HepG2 (cell line): ENCODE measurements around the gene HLCS. TPM values are rescaled to one million over a fixed set of nuclear protein-coding genes. Genes with fewer than 3 reads are reported as not detected.

Experiments used
- ATAC-seq: fragments of 200-7000 bp; cut with Tn5 transposase; 3 replicates; pipeline ENCODE4 v1.9.1; 2020; ENCODE audit warnings: mild to moderate bottlenecking, moderate library complexity
- BruUV-seq: library from RNA; stranded (reverse); fragments of 400-500 nt; replicated peaks from 2 replicates; lab custom pipeline; 2021; lab: Mats Ljungman, UMichigan
- CTCF ChIA-PET: fragments of 300-600 bp; formaldehyde crosslinking; extraction: SDS; loops from one replicate; lab custom pipeline; 2021; ENCODE audit warnings: low total read pairs, inconsistent platforms, low intra/inter-chr PET ratio; lab: Yijun Ruan, JAX
- POLR2A ChIA-PET: fragments of 350-600 bp; sonication (Branson Sonifier 250); formaldehyde crosslinking; loops from one replicate; lab custom pipeline; 2020; ENCODE audit warnings: antibody characterized with exemption, inconsistent platforms; lab: Yijun Ruan, JAX
- DNase-seq: peaks from one replicate; pipeline ENCODE4 v3.0.0-alpha.2; 2015; ENCODE audit warnings: low spot score
- FAIRE-seq: peaks from 3 replicates; lab custom pipeline; 2011; peaks lifted over from hg19 to GRCh38; lab: Jason Lieb, UNC
- H2AFZ ChIP-seq: one replicate; pipeline ENCODE4 v1.6.1; 2011; ENCODE audit warnings: low read length, inconsistent platforms
- H3K27ac ChIP-seq: fragments of 300-600 bp; 3 replicates; pipeline ENCODE4 v1.8.0; 2011; ENCODE audit warnings: mixed run types, mild to moderate bottlenecking, mixed read lengths, low read length, inconsistent platforms; ENCODE audit not compliant: insufficient read depth; ENCODE audit errors: extremely low read length
- H3K27me3 ChIP-seq, 2 experiments: fragments of 200-600 bp in 1 of 2; 2 replicates in 1 of 2; 3 replicates in 1 of 2; pipeline versions ENCODE4 v1.6.0 to v1.8.0; 2011; ENCODE audit warnings: low read length in 2 of 2, mild to moderate bottlenecking in 2 of 2, moderate library complexity in 2 of 2, inconsistent platforms in 1 of 2; ENCODE audit not compliant: insufficient read depth in 2 of 2, control insufficient read depth in 1 of 2
- H3K36me3 ChIP-seq, 2 experiments: fragments of 200-600 bp in 1 of 2; replicated peaks in 1 of 2; 2 replicates in 1 of 2; 3 replicates in 1 of 2; pipeline versions ENCODE4 v1.5.1 to v1.8.0; 2011; ENCODE audit warnings: low read length in 2 of 2, inconsistent platforms in 1 of 2; ENCODE audit not compliant: insufficient read depth in 2 of 2, control insufficient read depth in 1 of 2
- H3K4me1 ChIP-seq: 2 replicates; pipeline ENCODE4 v1.5.1; 2012; ENCODE audit warnings: low read length, inconsistent platforms; ENCODE audit not compliant: insufficient read depth
- H3K4me2 ChIP-seq: 2 replicates; pipeline ENCODE4 v1.6.0; 2011; ENCODE audit warnings: low read depth, low read length, inconsistent platforms
- H3K4me3 ChIP-seq, 3 experiments: fragments of 200-600 bp in 1 of 3; sonication (generic), shearing (Covaris generic) in 1 of 3; replicated peaks in 1 of 3; 2 replicates each; pipeline ENCODE4 v1.5.1; 2011 to 2016; ENCODE audit warnings: low read length in 3 of 3, inconsistent platforms in 2 of 3, low read depth in 2 of 3, mild to moderate bottlenecking in 2 of 3, control low read depth in 1 of 3, mixed read lengths in 1 of 3; ENCODE audit not compliant: insufficient read depth in 1 of 3
- H3K79me2 ChIP-seq: one replicate; pipeline ENCODE4 v1.6.1; 2011; ENCODE audit warnings: low read length, inconsistent platforms; ENCODE audit not compliant: insufficient read depth
- H3K9ac ChIP-seq: 2 replicates; pipeline ENCODE4 v1.6.0; 2011; ENCODE audit warnings: mild to moderate bottlenecking, low read depth, low read length, inconsistent platforms; ENCODE audit not compliant: insufficient read depth
- H3K9me3 ChIP-seq: 2 replicates; pipeline ENCODE4 v1.5.1; 2012; ENCODE audit warnings: mild to moderate bottlenecking, low read length
- H4K20me1 ChIP-seq: 2 replicates; pipeline ENCODE4 v1.6.0; 2011; ENCODE audit warnings: inconsistent platforms, mild to moderate bottlenecking, low read length, moderate library complexity; ENCODE audit not compliant: insufficient read depth
- DPF2 ChIP-seq: sonication (generic); formaldehyde crosslinking; IDR thresholded peaks from 2 replicates; pipeline ENCODE4 v1.4.0; 2020; ENCODE audit warnings: mild to moderate bottlenecking, low read depth, missing genetic modification reagents, borderline replicate concordance
- FOXK2 ChIP-seq: fragments of 450-650 bp; IDR thresholded peaks from 2 replicates; pipeline ENCODE4 v1.6.1; 2016
- GMEB2 ChIP-seq: IDR thresholded peaks from 2 replicates; pipeline ENCODE4 v1.6.1; 2016; ENCODE audit warnings: missing biosample characterization, missing genetic modification reagents, low read depth
- HMG20B ChIP-seq: conservative IDR thresholded peaks from 2 replicates; pipeline ENCODE4 v1.6.1; 2016; ENCODE audit warnings: missing genetic modification reagents, missing compliant biosample characterization
- MXD4 ChIP-seq: IDR thresholded peaks from 2 replicates; pipeline ENCODE4 v1.6.1; 2016; ENCODE audit warnings: mild to moderate bottlenecking, missing biosample characterization, missing genetic modification reagents
- POLR2AphosphoS5 ChIP-seq: IDR thresholded peaks from 2 replicates; pipeline ENCODE4 v1.6.1; 2012; ENCODE audit warnings: low read depth, low read length
- RBM39 ChIP-seq: fragments of 200-400 bp; formaldehyde crosslinking; IDR thresholded peaks from one replicate; pipeline ENCODE4 v1.6.1; 2018; ENCODE audit warnings: antibody characterized with exemption, mild to moderate bottlenecking, low read depth, low read length; ENCODE audit not compliant: poor library complexity, severe bottlenecking
- REL ChIP-seq: sonication (generic); formaldehyde crosslinking; conservative IDR thresholded peaks from 2 replicates; pipeline ENCODE4 v1.8.0; 2022; ENCODE audit warnings: mild to moderate bottlenecking, missing genetic modification reagents, moderate library complexity
- RFXANK ChIP-seq: IDR thresholded peaks from 2 replicates; pipeline ENCODE4 v1.6.1; 2016
- RXRB ChIP-seq: IDR thresholded peaks from 2 replicates; pipeline ENCODE4 v1.6.1; 2016; ENCODE audit warnings: borderline replicate concordance, missing genetic modification reagents, missing compliant biosample characterization
- SPEN ChIP-seq: sonication (generic); formaldehyde crosslinking; IDR thresholded peaks from 2 replicates; pipeline ENCODE4 v1.5.1; 2020; ENCODE audit warnings: low read depth, mild to moderate bottlenecking, missing genetic modification reagents
- U2AF2 ChIP-seq: fragments of 200-400 bp; formaldehyde crosslinking; IDR thresholded peaks from 2 replicates; pipeline ENCODE4 v1.6.1; 2017; ENCODE audit warnings: low read depth, mild to moderate bottlenecking, low read length
- ZBTB21 ChIP-seq: sonication (generic); formaldehyde crosslinking; IDR thresholded peaks from 2 replicates; pipeline ENCODE4 v1.4.0; 2020; ENCODE audit warnings: missing genetic modification reagents
- ZC3H13 ChIP-seq: sonication (generic); formaldehyde crosslinking; IDR thresholded peaks from 2 replicates; pipeline ENCODE4 v1.8.1; 2023; ENCODE audit warnings: mild to moderate bottlenecking, missing genetic modification reagents, moderate library complexity
- ZC3H4 ChIP-seq: sonication (generic); formaldehyde crosslinking; IDR thresholded peaks from 2 replicates; pipeline ENCODE4 v1.4.0; 2020; ENCODE audit warnings: missing genetic modification reagents, borderline replicate concordance
- ZNF142 ChIP-seq: sonication (generic); formaldehyde crosslinking; IDR thresholded peaks from 2 replicates; pipeline ENCODE4 v1.4.0; 2020; ENCODE audit warnings: missing genetic modification reagents
- ZNF446 ChIP-seq: sonication (generic); formaldehyde crosslinking; IDR thresholded peaks from 2 replicates; pipeline ENCODE4 v1.5.0; 2020; ENCODE audit warnings: mild to moderate bottlenecking, missing genetic modification reagents
- ZNF652 ChIP-seq: IDR thresholded peaks from 2 replicates; pipeline ENCODE4 v1.6.1; 2016; ENCODE audit warnings: low read depth, borderline replicate concordance
- ZNF83 ChIP-seq: sonication (generic); formaldehyde crosslinking; IDR thresholded peaks from 2 replicates; pipeline ENCODE4 v1.4.0; 2020; ENCODE audit warnings: missing genetic modification reagents, mild to moderate bottlenecking, borderline replicate concordance
- WGBS: methylation state at CpG from one replicate; pipeline ENCODE4 v1.1.6; 2017; ENCODE audit warnings: low lambda C conversion rate; 5-methylcytosine and 5-hydroxymethylcytosine counted together
- in situ Hi-C: cut with HindIII; loops from 2 replicates; pipeline ENCODE4 v1.10.0; 2017; ENCODE audit warnings: low pct_unique_long_range_greater_than_20kb; ENCODE audit not compliant: extremely low pct_ligation_motif_present
- intact Hi-C: fragments of 100-400 bp; cut with micrococcal nuclease; formaldehyde crosslinking; loops from one replicate; pipeline ENCODE4 v1.10.0; 2022; ENCODE audit not compliant: unreplicated experiment
- polyA plus RNA-seq, 8 experiments: library from polyadenylated mRNA; depleted of rRNA in 3 of 8; stranded (reverse) in 7 of 8; unstranded in 1 of 8; fragments of >200 nt; fragmentation: Illumina TruSeq in 4 of 8; extraction: Trizol in 4 of 8; gene quantifications; 2 replicates each; pipeline versions ENCODE4 v1.2.1 to v1.2.3, GENCODE V29; 2011 to 2016; ENCODE audit warnings: low read depth in 4 of 8, missing spikeins in 1 of 8, mixed read lengths in 1 of 8; ENCODE audit not compliant: insufficient read depth in 1 of 8
- total RNA-seq, 5 experiments: library from RNA; depleted of rRNA; stranded (reverse); fragments of >200 nt; fragmentation: Illumina TruSeq; extraction: Trizol; gene quantifications; 2 replicates each; pipeline ENCODE4 v1.2.3, GENCODE V29; 2016; ENCODE audit warnings: low read depth in 1 of 5

The HLCS gene
- total and polyA plus RNA-seq, 2 of the 13 experiments (the other 11 are each of a cell fraction or from before 2014, with no cell fraction given), result 7.9 to 12.3 TPM

DNA sequence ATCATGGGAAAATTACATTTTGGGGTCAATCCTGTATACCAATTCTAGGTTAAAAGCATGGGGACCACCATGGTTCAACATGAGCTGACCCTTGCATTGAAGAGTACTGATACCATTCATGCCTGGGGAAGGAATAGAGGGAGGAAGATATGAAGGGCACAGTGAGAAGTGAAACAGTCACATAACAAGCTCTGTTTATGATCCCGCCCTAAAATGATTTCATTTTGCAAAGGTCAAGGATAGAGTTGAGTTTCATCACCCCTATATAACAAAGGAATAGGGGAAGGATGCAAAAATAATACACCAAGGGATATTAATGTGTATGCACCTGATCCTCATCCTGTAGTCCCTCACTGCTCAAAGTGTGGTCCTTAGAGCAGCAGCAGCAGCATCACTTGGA lies 2.5 kb upstream of the HLCS start:
- DNase-seq (no peak), FAIRE-seq (no peak), ATAC-seq (no peak)
- H4K20me1 ChIP-seq, result no peaks in the 10 kb centered on the region
- 95% methylated on average over 1 of the region's 1 CpG for WGBS
- CTCF ChIA-PET, result no interaction called here
- H3K9ac ChIP-seq, result no peak overlapping the region
- H3K4me3 ChIP-seq, result no peak overlapping the region
- H3K36me3 ChIP-seq, result peaks cover 0 to 7% of the 10 kb centered on the region in 2 experiments; a peak in 3 of 5 replicates
- H3K4me1 ChIP-seq, result peaks cover 25% of the 10 kb centered on the region
- no peaks in the 10 kb centered on the region for H3K9me3 ChIP-seq
- no peak overlapping the region for H3K27ac ChIP-seq
- intact Hi-C loops, result no loop called here
- BruUV-seq, result no TSS peak
- H3K4me2 ChIP-seq, result no peak overlapping the region
- peaks cover 9% of the 10 kb centered on the region for H3K79me2 ChIP-seq
- TF ChIP-seq ZNF446 (CRISPR knock-in tag) (no peak), RXRB (CRISPR knock-in tag) (no peak), U2AF2 (no peak), FOXK2 (no peak), GMEB2 (CRISPR knock-in tag) (no peak), ZC3H4 (CRISPR knock-in tag) (no peak), MXD4 (CRISPR knock-in tag) (no peak), HMG20B (CRISPR knock-in tag) (no peak), ZC3H13 (no peak), REL (CRISPR knock-in tag) (no peak), ZNF652 (CRISPR knock-in tag) (no peak), DPF2 (no peak), RFXANK (CRISPR knock-in tag) (no peak), ZBTB21 (no peak), ZNF142 (CRISPR knock-in tag) (no peak), POLR2AphosphoS5 (no peak), ZNF83 (no peak), RBM39 (no peak), SPEN (CRISPR knock-in tag) (no peak)
- TF ChIP-seq, all 625 proteins: peak for 0
- H2AFZ ChIP-seq, result no peak overlapping the region
- POLR2A ChIA-PET, result no interaction called here
- in situ Hi-C loops, result no loop called here
- H3K27me3 ChIP-seq, result no peaks in the 10 kb centered on the region
